HepG2 (cell line): ENCODE measurements around the gene WWC1. TPM values are rescaled to one million over a fixed set of nuclear protein-coding genes. Genes with fewer than 3 reads are reported as not detected.
A peak's percentile ranks its signal among the peaks of the same experiment; 100 is the strongest.

Experiments used
- ATF7 ChIP-seq, 2 experiments: fragments of 450-650 bp in 1 of 2; sonication (generic) in 1 of 2; formaldehyde crosslinking in 1 of 2; IDR thresholded peaks; 2 replicates each; pipeline versions ENCODE4 v1.4.0 to v1.6.1; 2016 to 2020; ENCODE audit warnings: antibody characterized with exemption in 1 of 2, mild to moderate bottlenecking in 1 of 2, missing genetic modification reagents in 1 of 2
- CC2D1A ChIP-seq: sonication (generic); formaldehyde crosslinking; IDR thresholded peaks from 2 replicates; pipeline ENCODE4 v1.8.1; 2023; ENCODE audit warnings: mild to moderate bottlenecking, missing genetic modification reagents
- EP300 ChIP-seq, 3 experiments: sonication (generic) in 1 of 3; formaldehyde crosslinking in 1 of 3; IDR thresholded peaks; 2 replicates each; pipeline versions ENCODE4 v1.5.1 to v1.6.1; 2011 to 2020; ENCODE audit warnings: low read depth in 2 of 3, low read length in 2 of 3, borderline replicate concordance in 1 of 3, improper control_type of control experiment in 1 of 3, mild to moderate bottlenecking in 1 of 3, missing genetic modification reagents in 1 of 3, moderate library complexity in 1 of 3
- FOXO4 ChIP-seq: sonication (generic); formaldehyde crosslinking; conservative IDR thresholded peaks from 2 replicates; pipeline ENCODE4 v1.8.1; 2023; ENCODE audit warnings: missing genetic modification reagents
- FUBP1 ChIP-seq: sonication (generic); formaldehyde crosslinking; IDR thresholded peaks from 2 replicates; pipeline ENCODE4 v1.5.1; 2020; ENCODE audit warnings: missing genetic modification reagents, mild to moderate bottlenecking, borderline replicate concordance
- GTF2F1 ChIP-seq: fragments of 150-350 bp; IDR thresholded peaks from 2 replicates; pipeline ENCODE4 v1.6.1; 2014; ENCODE audit warnings: low read length
- MATR3 ChIP-seq: sonication (generic); formaldehyde crosslinking; IDR thresholded peaks from 2 replicates; pipeline ENCODE4 v1.4.0; 2020; ENCODE audit warnings: missing genetic modification reagents
- PHF20 ChIP-seq: sonication (generic); formaldehyde crosslinking; IDR thresholded peaks from 2 replicates; pipeline ENCODE4 v1.5.0; 2020; ENCODE audit warnings: mild to moderate bottlenecking, missing genetic modification reagents
- SIN3A ChIP-seq: IDR thresholded peaks from 2 replicates; pipeline ENCODE4 v1.6.1; 2011; ENCODE audit warnings: low read depth, mild to moderate bottlenecking, control low read depth, low read length, borderline replicate concordance
- SNRNP70 ChIP-seq: fragments of 200-400 bp; formaldehyde crosslinking; IDR thresholded peaks from 2 replicates; pipeline ENCODE4 v1.6.1; 2017; ENCODE audit warnings: mild to moderate bottlenecking, low read depth, low read length, moderate library complexity
- STAT5B ChIP-seq: sonication (generic); formaldehyde crosslinking; IDR thresholded peaks from 2 replicates; pipeline ENCODE4 v1.4.0; 2020; ENCODE audit warnings: missing genetic modification reagents
- USF2 ChIP-seq, 2 experiments: sonication (generic) in 1 of 2; formaldehyde crosslinking in 1 of 2; IDR thresholded peaks; 2 replicates each; pipeline versions ENCODE4 v1.5.1 to v1.6.1; 2011 to 2020; ENCODE audit warnings: borderline replicate concordance in 1 of 2, low read depth in 1 of 2, low read length in 1 of 2, mild to moderate bottlenecking in 1 of 2, missing genetic modification reagents in 1 of 2, moderate library complexity in 1 of 2
- ZBTB4 ChIP-seq: sonication (generic); formaldehyde crosslinking; IDR thresholded peaks from 2 replicates; pipeline ENCODE4 v1.4.0; 2020; ENCODE audit warnings: missing genetic modification reagents, mild to moderate bottlenecking, borderline replicate concordance
- ZNF17 ChIP-seq: sonication (generic); formaldehyde crosslinking; IDR thresholded peaks from 2 replicates; pipeline ENCODE4 v1.5.0; 2020; ENCODE audit warnings: mild to moderate bottlenecking, missing genetic modification reagents
- ZNF501 ChIP-seq: sonication (generic); formaldehyde crosslinking; IDR thresholded peaks from 2 replicates; pipeline ENCODE4 v1.5.1; 2020; ENCODE audit warnings: mild to moderate bottlenecking, moderate library complexity, missing genetic modification reagents
- ZNF740 ChIP-seq: sonication (generic); formaldehyde crosslinking; IDR thresholded peaks from 2 replicates; pipeline ENCODE4 v1.4.0; 2020; ENCODE audit warnings: missing genetic modification reagents
- ZNF75D ChIP-seq: sonication (generic); formaldehyde crosslinking; IDR thresholded peaks from 2 replicates; pipeline ENCODE4 v1.8.1; 2023; ENCODE audit warnings: missing genetic modification reagents, mild to moderate bottlenecking, borderline replicate concordance
- polyA plus RNA-seq, 8 experiments: library from polyadenylated mRNA; depleted of rRNA in 3 of 8; stranded (reverse) in 7 of 8; unstranded in 1 of 8; fragments of >200 nt; fragmentation: Illumina TruSeq in 4 of 8; extraction: Trizol in 4 of 8; gene quantifications; 2 replicates each; pipeline versions ENCODE4 v1.2.1 to v1.2.3, GENCODE V29; 2011 to 2016; ENCODE audit warnings: low read depth in 4 of 8, missing spikeins in 1 of 8, mixed read lengths in 1 of 8; ENCODE audit not compliant: insufficient read depth in 1 of 8
- total RNA-seq, 5 experiments: library from RNA; depleted of rRNA; stranded (reverse); fragments of >200 nt; fragmentation: Illumina TruSeq; extraction: Trizol; gene quantifications; 2 replicates each; pipeline ENCODE4 v1.2.3, GENCODE V29; 2016; ENCODE audit warnings: low read depth in 1 of 5

WWC1 gene
- total and polyA plus RNA-seq, 2 of the 13 experiments (the other 11 are each of a cell fraction or from before 2014, with no cell fraction given) = 8.3 to 17.9 TPM

GRCh38 chr5:168291342-168291963, at the start of gene WWC1 (continued):
- TF ChIP-seq USF2 (IDR thresholded peaks at IDR 0.05; ENCODE audit: low read depth, low read length) (no peak), USF2 (CRISPR knock-in tag; IDR thresholded peaks at IDR 0.05; ENCODE audit: borderline replicate concordance) (no peak), PHF20 (CRISPR knock-in tag) (0 out of 2 replicates have a peak, but pooled peaks have one; percentile 22), MATR3 (no peak), CC2D1A (CRISPR knock-in tag) (no peak), FUBP1 (CRISPR knock-in tag) (no peak), ZNF17 (CRISPR knock-in tag) (no peak), FOXO4 (CRISPR knock-in tag) (no peak), ATF7 (IDR thresholded peaks at IDR 0.05) (no peak), ATF7 (CRISPR knock-in tag; IDR thresholded peaks at IDR 0.05) (no peak), SNRNP70 (no peak), ZNF75D (CRISPR knock-in tag) (no peak), ZNF501 (CRISPR knock-in tag) (peak; percentile 40; the same call in 1 of the 2 replicates), STAT5B (CRISPR knock-in tag) (no peak), ZNF740 (CRISPR knock-in tag) (no peak), EP300 (IDR thresholded peaks at IDR 0.05; ENCODE audit: low read depth in 2 of 2, low read length in 2 of 2) (no peak), EP300 (CRISPR knock-in tag; IDR thresholded peaks at IDR 0.05; ENCODE audit: borderline replicate concordance) (no peak), SIN3A (0 out of 2 replicates have a peak, but pooled peaks have one; percentile 35), ZBTB4 (no peak), GTF2F1 (no peak)
